ENCODE results near the gene ARSG. TPM values are rescaled to one million over a fixed set of nuclear protein-coding genes. Genes with fewer than 3 reads are reported as not detected.

The ARSG gene
- total and polyA plus RNA-seq, 2 of the 13 experiments (the other 11 are each of a cell fraction or from before 2014, with no cell fraction given), result 3.7 to 15.2 TPM

GRCh38 chr17:68294196-68294555 is 2.9 kb downstream of the ARSG start:
- Histone ChIP-seq H3K4me3 (replicated peaks in 1 of 3; ENCODE audit: insufficient read depth in 1 of 3, low read depth in 2 of 3, low read length in 3 of 3) (no peak overlapping the region), H3K27me3 (ENCODE audit: control insufficient read depth in 1 of 2, insufficient read depth in 2 of 2, low read length in 2 of 2) (peaks cover 0 to 3% of the 10 kb centered on the region in 2 experiments; a peak in 1 of 5 replicates), H2AFZ (ENCODE audit: low read length) (no peak overlapping the region), H4K20me1 (ENCODE audit: insufficient read depth, low read length) (no peaks in the 10 kb centered on the region), H3K4me2 (ENCODE audit: low read depth, low read length) (no peak overlapping the region), H3K9ac (ENCODE audit: insufficient read depth, low read depth, low read length) (no peak overlapping the region), H3K9me3 (ENCODE audit: low read length) (no peaks in the 10 kb centered on the region), H3K36me3 (replicated peaks in 1 of 2; ENCODE audit: control insufficient read depth in 1 of 2, insufficient read depth in 2 of 2, low read length in 2 of 2) (no peaks in the 10 kb centered on the region), H3K4me1 (ENCODE audit: insufficient read depth, low read length) (peaks cover 58% of the 10 kb centered on the region), H3K79me2 (ENCODE audit: insufficient read depth, low read length) (peaks cover 3% of the 10 kb centered on the region), H3K27ac (ENCODE audit: extremely low read length, insufficient read depth, low read length) (no peak overlapping the region)
- WGBS (ENCODE audit: low lambda C conversion rate), result 82% methylated on average over 3 of the region's 3 CpGs
- no TSS peak for BruUV-seq (replicated peaks)
- intact Hi-C loops (cut with micrococcal nuclease; ENCODE audit: unreplicated experiment) (no loop called here), in situ Hi-C loops (cut with HindIII; ENCODE audit: extremely low pct_ligation_motif_present, low pct_unique_long_range_greater_than_20kb) (loop anchor here (5.0 to 25.0 kb wide), 2 partner anchors 83 to 468 kb away; no protein-coding TSS in a partner anchor)
- no peak for ATAC-seq
- no peak for FAIRE-seq
- no peak for TF ChIP-seq PRDM4 (CRISPR knock-in tag; IDR thresholded peaks at IDR 0.05; ENCODE audit: borderline replicate concordance)
- no peak for TF ChIP-seq FOXO1 (CRISPR knock-in tag; IDR thresholded peaks at IDR 0.05)
- TF ChIP-seq RFX5 (IDR thresholded peaks at IDR 0.05; ENCODE audit: low read depth, low read length), result peak; percentile 96
- ChIA-PET POLR2A (interaction anchor here (1.2 kb wide), 2 partner anchors 89 to 105 kb away, joined by 3 to 4 read pairs; no protein-coding TSS in a partner anchor), CTCF (ENCODE audit: low intra/inter-chr PET ratio, low total read pairs) (no interaction called here)
- no peak for DNase-seq (ENCODE audit: low spot score)

GRCh38 chr17:68294617-68295016 is 3.3 kb downstream of the ARSG start:
- intact Hi-C loops (cut with micrococcal nuclease; ENCODE audit: unreplicated experiment) (no loop called here), in situ Hi-C loops (cut with HindIII; ENCODE audit: extremely low pct_ligation_motif_present, low pct_unique_long_range_greater_than_20kb) (loop anchor here (5.0 to 25.0 kb wide), 2 partner anchors 83 to 468 kb away; no protein-coding TSS in a partner anchor)
- Histone ChIP-seq H3K4me2 (ENCODE audit: low read depth, low read length) (no peak overlapping the region), H2AFZ (ENCODE audit: low read length) (no peak overlapping the region), H3K9me3 (ENCODE audit: low read length) (no peaks in the 10 kb centered on the region), H3K79me2 (ENCODE audit: insufficient read depth, low read length) (peaks cover 3% of the 10 kb centered on the region), H3K4me1 (ENCODE audit: insufficient read depth, low read length) (peaks cover 53% of the 10 kb centered on the region), H3K27ac (ENCODE audit: extremely low read length, insufficient read depth, low read length) (no peak overlapping the region), H3K36me3 (replicated peaks in 1 of 2; ENCODE audit: control insufficient read depth in 1 of 2, insufficient read depth in 2 of 2, low read length in 2 of 2) (no peaks in the 10 kb centered on the region), H4K20me1 (ENCODE audit: insufficient read depth, low read length) (no peaks in the 10 kb centered on the region), H3K27me3 (ENCODE audit: control insufficient read depth in 1 of 2, insufficient read depth in 2 of 2, low read length in 2 of 2) (peaks cover 0 to 3% of the 10 kb centered on the region in 2 experiments; a peak in 1 of 5 replicates), H3K9ac (ENCODE audit: insufficient read depth, low read depth, low read length) (no peak overlapping the region), H3K4me3 (replicated peaks in 1 of 3; ENCODE audit: insufficient read depth in 1 of 3, low read depth in 2 of 3, low read length in 3 of 3) (no peak overlapping the region)
- no peak for ATAC-seq
- whole genome bisulfite sequencing (ENCODE audit: low lambda C conversion rate), result 99% methylated on average over 4 of the region's 4 CpGs
- no TSS peak for BruUV-seq (replicated peaks)
- no peak for DNase-seq (ENCODE audit: low spot score)
- ChIA-PET POLR2A (interaction anchor here (1.2 kb wide), 2 partner anchors 89 to 104 kb away, joined by 3 to 4 read pairs; no protein-coding TSS in a partner anchor), CTCF (ENCODE audit: low intra/inter-chr PET ratio, low total read pairs) (no interaction called here)
- FAIRE-seq, result no peak
- TF ChIP-seq BHLHE40 (IDR thresholded peaks at IDR 0.05; ENCODE audit: low read length) (no peak), ZFX (CRISPR knock-in tag; IDR thresholded peaks at IDR 0.05; ENCODE audit: low read depth) (no peak), ZNF615 (CRISPR knock-in tag; IDR thresholded peaks at IDR 0.05; ENCODE audit: borderline replicate concordance) (no peak), ZNF598 (CRISPR knock-in tag; IDR thresholded peaks at IDR 0.05; ENCODE audit: borderline replicate concordance) (no peak), FUBP1 (CRISPR knock-in tag; IDR thresholded peaks at IDR 0.05; ENCODE audit: borderline replicate concordance) (no peak), HMG20A (CRISPR knock-in tag; IDR thresholded peaks at IDR 0.05; ENCODE audit: borderline replicate concordance) (no peak), RFX1 (IDR thresholded peaks at IDR 0.05) (no peak), ZNF691 (CRISPR knock-in tag; IDR thresholded peaks at IDR 0.05; ENCODE audit: borderline replicate concordance, low read depth) (no peak), ZNF101 (CRISPR knock-in tag; IDR thresholded peaks at IDR 0.05; ENCODE audit: borderline replicate concordance, low read depth) (no peak)
